Stimulated activated CD4-positive, alpha-beta T cell treated with anti-CD3 and anti-CD28 coated beads, Interleukin-2, amount 100 ng/mL, for 4 hours (primary cell): Measurements from ENCODE around the gene RNLS.

Source experiments
- DNase-seq: peaks from one replicate; pipeline ENCODE4 v3.0.0-alpha.2; 2020; ENCODE audit warnings: low read depth

Gene RNLS

DNA sequence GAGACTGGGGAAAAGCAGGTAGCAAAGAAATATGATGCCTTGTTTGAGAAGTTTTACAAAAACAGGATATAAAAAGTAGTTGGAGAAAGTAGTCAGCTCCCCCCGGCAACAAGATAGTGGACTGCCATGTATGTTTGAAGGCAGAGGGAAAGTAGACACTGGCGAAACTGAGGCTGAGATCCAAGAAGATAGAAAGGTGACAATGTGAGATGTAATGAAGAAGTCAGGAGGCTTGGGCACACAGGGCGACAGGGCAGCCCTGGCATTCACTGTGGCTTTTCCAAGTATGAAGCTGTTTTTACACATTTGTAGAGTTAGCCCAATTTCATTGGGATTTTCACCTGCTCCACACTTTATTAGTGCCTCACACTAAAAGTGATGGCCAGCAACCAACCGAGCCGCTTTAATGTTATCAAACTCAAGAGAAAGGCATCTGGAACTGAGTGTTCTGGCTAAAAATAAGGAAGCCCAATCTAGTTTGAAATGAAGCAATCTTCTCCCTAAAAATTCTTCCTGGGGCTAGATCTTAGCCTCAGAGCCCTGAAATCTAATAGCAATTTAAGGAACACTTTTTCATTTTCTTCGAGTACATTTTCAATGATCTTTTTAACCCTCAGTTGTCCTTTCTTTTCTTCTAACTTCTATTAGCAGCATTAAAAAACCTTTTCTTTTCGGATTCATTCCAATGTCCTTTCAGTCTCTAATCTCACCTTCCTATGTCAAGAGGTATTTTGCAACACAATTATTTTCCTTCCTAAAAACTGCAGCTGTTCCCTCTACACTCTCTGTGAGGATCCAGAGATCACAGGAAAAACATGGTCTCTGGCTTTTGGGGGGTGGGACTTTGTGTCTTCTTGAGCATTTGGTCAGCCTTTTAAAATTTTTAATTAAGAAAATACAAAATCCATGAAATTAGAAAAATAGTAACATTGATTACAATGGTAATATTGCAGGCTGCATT lies 108.0 kb downstream of the RNLS start:
- DNase-seq: no peak

GRCh38 chr10:88473989-88474883 lies 108.9 kb downstream of the RNLS start:
- DNase-seq: no peak

- no peak for DNase-seq
Observed at GRCh38 chr10:88472540-88472939, 110.6 kb downstream of the RNLS start.

DNA sequence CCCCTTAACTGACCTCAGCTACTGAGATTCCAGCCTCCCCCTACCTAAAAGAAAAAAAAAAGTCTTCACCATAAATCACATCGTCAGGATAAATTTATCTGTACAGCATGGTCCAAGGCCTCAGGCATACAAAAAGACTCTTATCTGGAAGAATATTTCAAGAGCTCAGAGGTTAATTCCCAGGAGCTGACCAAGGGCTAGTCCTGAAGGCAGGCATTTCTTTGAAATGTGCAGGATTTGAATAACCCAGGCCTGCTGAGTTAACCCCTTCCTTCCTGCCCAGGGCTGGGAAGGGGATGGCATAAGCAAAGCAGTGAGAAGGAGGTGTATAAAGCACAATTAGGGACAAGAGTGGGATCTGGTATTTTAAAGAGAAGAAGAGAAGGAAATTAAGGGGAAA lies 111.2 kb downstream of the RNLS start:
- no peak for DNase-seq

DNA sequence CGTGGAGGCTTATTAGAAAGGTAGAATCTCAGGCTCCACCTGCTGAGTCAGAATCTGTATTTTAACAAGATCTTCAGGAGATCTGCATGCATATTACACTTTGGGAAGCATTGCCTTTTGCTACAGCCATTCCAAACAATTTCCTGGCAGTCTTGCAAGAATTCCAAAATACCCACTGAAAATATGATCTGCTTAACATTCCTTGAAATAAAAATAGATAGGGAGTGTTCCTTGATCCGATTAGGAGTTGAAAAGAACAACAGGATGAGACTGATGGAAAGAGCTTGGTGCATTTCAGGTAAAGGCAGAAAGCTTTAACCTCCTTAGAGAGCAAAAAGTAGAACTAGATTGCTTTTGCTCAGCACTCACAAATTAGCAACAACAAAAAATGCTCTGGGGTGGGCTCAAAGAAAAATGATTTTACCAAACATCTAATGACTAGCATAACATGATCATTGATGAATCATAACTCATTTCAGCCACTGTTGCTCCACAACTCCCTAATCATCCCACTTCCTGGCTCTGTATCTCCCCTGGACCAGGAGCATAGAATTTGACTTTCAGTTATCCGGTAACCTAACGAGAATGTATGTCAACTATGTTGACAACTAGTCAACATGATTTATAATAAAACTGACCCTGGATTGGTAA lies 115.2 kb downstream of the RNLS start:
- no peak for DNase-seq

DNA sequence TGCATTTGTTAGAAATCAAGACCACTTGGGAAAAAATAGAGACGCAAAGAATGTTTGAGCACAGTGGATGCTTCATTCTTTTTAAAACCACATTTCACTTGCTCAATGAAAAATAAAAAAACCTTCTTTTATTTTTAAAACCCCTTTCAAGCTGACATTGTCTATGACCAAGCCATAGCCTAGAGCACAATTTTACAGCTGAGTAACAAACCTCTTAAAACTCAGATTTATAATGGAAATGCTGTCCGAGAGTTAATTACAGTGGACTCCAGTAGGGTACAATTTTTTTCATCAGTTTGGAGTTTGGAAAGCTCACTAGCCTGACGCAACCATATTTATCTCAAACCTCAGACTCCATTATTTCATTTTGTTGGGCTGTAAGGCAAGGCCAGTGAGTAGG lies 116.3 kb downstream of the RNLS start:
- no peak for DNase-seq

- no peak for DNase-seq
Observed at GRCh38 chr10:88465765-88466164, 117.4 kb downstream of the RNLS start.

- DNase-seq: no peak
Observed at GRCh38 chr10:88463811-88464210, 119.3 kb downstream of the RNLS start.

DNA sequence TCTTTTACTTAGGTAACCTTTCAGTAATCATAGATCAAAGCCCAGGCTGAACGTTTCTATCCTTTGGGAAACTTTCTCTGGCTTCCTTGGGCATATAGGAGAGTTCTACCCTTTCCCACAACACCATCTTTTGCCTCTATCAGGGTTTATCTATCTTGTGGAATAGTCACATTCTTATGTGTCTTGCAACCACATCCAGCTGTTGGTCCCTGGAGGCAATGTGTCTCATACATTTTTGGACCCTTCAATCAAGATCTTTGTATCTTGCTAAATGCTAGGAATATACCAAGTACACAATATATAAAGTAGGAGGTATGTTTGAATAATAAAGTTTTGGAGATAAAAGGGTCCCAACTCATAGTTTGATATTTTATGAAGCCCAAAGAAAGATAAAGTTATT lies 121.7 kb downstream of the RNLS start:
- no peak for DNase-seq

DNA sequence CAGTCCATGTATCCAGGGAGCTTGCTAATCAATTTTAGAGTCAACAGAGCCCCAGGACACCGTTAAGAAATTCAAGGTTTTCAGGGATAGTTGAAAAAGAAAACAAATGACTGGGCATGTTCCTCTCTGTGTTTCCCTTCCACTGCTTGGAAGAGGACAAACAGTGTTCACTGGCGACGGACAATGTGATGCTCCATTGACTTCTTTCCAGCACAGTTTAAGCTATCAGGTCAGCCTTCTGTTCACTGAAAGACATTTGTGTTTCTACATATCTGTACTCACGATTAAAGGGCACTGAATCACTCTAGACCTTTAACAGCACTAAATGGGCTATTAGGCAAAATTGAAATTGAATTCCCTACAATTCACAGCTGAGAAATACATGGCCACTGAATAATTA lies 123.6 kb downstream of the RNLS start:
- no peak for DNase-seq

GRCh38 chr10:88458209-88458608 lies 124.9 kb downstream of the RNLS start:
- no peak for DNase-seq

DNA sequence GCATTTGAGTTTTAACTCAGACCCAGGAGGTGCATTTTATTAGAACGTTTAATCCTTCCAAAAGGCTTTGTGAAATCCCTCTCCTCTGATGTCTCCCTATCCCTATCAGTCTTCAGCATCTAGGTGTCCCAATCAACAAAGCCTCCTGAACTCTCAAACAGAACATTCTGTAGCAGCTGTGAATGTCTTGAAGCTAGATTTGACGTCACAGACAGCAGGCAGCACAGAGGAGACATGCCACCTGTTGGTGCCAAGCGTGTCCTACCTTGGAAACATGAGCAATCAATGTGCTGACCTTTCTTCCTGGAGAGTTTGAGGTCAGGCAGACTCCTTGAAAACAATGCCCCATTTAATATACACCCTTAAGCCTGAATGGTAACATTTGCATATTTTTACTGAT lies 125.5 kb downstream of the RNLS start:
- no peak for DNase-seq

GRCh38 chr10:88456730-88457129 lies 126.4 kb downstream of the RNLS start:
- no peak for DNase-seq

- no peak for DNase-seq
Observed at GRCh38 chr10:88455831-88456230, 127.3 kb downstream of the RNLS start.

- DNase-seq: no peak
Observed at GRCh38 chr10:88450201-88450600, 132.9 kb downstream of the RNLS start.

- DNase-seq: no peak
Observed at GRCh38 chr10:88442716-88443115, 140.4 kb downstream of the RNLS start.

- no peak for DNase-seq
Observed at GRCh38 chr10:88440541-88440940, 142.6 kb downstream of the RNLS start.

GRCh38 chr10:88439932-88440331 lies 143.2 kb downstream of the RNLS start:
- no peak for DNase-seq

GRCh38 chr10:88437411-88437810 lies 145.7 kb downstream of the RNLS start:
- DNase-seq: no peak

GRCh38 chr10:88433565-88434186 lies 149.4 kb downstream of the RNLS start:
- DNase-seq: no peak

DNA sequence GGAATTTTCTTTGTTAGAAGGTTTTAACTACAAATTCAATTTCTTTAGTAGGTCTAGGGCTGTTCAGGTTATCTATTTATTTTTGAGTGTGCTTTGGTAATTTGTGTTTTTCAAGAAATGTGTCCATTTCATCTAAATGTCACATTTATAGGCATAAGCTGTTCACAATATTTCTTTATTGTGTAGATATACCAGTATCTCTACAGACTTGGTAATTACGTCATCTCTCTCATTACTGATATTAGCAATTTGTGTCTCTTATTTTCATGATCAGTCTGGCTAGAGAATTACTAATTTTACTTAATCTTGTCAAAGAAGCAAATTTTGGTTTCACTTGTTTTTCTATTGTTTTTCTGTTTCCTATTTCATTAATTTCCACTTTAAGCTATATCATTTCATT lies 152.0 kb downstream of the RNLS start:
- DNase-seq: no peak

GRCh38 chr10:88428976-88429375 lies 154.1 kb downstream of the RNLS start:
- no peak for DNase-seq
